ENCODE data around the gene SATB1.
A peak's percentile ranks its signal among the peaks of the same experiment; 100 is the strongest.

DNA sequence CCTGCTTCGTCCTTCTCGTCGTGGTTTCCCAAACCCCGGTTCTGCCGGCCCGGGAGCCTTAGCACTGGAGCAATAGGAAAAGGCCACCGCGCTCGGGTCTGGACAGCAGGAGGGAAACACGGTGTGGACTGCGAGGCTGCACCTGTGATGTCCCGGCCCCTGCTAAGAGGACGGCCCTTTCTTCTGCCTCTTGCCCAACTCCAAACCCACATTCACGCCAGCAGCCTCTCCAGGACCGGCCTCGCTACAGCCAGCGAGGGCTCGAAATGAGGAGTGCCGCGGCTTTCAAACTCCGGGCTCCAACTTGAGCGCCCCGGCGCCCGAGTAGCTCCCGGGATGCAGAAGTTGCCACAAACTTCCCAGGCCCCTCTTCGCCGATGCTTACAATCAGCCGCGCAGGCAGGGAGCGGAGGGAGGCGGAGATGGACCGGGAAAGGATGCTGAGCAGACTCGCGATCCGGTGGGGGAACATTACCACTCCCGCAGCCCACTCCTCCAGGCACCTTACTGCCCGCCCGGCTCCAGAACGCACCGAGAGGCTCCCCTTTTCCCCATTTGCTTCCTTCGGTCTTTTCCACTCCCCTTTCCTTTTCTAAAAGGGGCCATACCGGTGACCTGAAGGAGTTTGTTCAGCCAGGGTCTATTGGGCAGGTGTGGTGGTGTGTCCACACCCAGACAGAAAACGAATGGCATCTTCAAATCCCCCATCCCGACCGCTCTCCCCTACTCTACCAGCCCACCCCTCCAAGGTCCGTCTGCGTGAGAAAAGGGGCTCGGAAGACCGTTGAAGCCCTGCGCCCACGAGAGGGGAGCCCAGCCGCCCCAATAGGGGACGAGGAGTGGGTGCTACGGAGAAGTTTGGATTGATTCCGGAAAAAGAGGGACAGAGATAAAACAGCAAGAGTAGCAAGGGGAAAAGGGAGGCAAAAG is 18.8 kb upstream of the SATB1 start:
- TF ChIP-seq, protein P1, sequence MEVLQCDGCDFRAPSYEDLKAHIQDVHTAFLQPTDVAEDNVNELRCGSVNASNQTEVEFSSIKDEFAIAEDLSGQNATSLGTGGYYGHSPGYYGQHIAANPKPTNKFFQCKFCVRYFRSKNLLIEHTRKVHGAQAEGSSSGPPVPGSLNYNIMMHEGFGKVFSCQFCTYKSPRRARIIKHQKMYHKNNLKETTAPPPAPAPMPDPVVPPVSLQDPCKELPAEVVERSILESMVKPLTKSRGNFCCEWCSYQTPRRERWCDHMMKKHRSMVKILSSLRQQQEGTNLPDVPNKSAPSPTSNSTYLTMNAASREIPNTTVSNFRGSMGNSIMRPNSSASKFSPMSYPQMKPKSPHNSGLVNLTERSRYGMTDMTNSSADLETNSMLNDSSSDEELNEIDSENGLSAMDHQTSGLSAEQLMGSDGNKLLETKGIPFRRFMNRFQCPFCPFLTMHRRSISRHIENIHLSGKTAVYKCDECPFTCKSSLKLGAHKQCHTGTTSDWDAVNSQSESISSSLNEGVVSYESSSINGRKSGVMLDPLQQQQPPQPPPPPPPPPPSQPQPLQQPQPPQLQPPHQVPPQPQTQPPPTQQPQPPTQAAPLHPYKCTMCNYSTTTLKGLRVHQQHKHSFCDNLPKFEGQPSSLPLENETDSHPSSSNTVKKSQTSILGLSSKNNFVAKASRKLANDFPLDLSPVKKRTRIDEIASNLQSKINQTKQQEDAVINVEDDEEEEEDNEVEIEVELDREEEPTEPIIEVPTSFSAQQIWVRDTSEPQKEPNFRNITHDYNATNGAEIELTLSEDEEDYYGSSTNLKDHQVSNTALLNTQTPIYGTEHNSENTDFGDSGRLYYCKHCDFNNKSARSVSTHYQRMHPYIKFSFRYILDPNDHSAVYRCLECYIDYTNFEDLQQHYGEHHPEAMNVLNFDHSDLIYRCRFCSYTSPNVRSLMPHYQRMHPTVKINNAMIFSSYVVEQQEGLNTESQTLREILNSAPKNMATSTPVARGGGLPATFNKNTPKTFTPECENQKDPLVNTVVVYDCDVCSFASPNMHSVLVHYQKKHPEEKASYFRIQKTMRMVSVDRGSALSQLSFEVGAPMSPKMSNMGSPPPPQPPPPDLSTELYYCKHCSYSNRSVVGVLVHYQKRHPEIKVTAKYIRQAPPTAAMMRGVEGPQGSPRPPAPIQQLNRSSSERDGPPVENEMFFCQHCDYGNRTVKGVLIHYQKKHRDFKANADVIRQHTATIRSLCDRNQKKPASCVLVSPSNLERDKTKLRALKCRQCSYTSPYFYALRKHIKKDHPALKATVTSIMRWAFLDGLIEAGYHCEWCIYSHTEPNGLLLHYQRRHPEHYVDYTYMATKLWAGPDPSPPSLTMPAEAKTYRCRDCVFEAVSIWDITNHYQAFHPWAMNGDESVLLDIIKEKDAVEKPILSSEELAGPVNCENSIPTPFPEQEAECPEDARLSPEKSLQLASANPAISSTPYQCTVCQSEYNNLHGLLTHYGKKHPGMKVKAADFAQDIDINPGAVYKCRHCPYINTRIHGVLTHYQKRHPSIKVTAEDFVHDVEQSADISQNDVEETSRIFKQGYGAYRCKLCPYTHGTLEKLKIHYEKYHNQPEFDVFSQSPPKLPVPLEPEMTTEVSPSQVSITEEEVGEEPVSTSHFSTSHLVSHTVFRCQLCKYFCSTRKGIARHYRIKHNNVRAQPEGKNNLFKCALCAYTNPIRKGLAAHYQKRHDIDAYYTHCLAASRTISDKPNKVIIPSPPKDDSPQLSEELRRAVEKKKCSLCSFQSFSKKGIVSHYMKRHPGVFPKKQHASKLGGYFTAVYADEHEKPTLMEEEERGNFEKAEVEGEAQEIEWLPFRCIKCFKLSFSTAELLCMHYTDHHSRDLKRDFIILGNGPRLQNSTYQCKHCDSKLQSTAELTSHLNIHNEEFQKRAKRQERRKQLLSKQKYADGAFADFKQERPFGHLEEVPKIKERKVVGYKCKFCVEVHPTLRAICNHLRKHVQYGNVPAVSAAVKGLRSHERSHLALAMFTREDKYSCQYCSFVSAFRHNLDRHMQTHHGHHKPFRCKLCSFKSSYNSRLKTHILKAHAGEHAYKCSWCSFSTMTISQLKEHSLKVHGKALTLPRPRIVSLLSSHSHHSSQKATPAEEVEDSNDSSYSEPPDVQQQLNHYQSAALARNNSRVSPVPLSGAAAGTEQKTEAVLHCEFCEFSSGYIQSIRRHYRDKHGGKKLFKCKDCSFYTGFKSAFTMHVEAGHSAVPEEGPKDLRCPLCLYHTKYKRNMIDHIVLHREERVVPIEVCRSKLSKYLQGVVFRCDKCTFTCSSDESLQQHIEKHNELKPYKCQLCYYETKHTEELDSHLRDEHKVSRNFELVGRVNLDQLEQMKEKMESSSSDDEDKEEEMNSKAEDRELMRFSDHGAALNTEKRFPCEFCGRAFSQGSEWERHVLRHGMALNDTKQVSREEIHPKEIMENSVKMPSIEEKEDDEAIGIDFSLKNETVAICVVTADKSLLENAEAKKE (CRISPR knock-in tag; IDR thresholded peaks at IDR 0.05), result no peak
- peak; percentile 27 for TF ChIP-seq EZH2 (IDR thresholded peaks at IDR 0.05; ENCODE audit: low read depth, unreplicated experiment)
- TF ChIP-seq, protein P2, sequence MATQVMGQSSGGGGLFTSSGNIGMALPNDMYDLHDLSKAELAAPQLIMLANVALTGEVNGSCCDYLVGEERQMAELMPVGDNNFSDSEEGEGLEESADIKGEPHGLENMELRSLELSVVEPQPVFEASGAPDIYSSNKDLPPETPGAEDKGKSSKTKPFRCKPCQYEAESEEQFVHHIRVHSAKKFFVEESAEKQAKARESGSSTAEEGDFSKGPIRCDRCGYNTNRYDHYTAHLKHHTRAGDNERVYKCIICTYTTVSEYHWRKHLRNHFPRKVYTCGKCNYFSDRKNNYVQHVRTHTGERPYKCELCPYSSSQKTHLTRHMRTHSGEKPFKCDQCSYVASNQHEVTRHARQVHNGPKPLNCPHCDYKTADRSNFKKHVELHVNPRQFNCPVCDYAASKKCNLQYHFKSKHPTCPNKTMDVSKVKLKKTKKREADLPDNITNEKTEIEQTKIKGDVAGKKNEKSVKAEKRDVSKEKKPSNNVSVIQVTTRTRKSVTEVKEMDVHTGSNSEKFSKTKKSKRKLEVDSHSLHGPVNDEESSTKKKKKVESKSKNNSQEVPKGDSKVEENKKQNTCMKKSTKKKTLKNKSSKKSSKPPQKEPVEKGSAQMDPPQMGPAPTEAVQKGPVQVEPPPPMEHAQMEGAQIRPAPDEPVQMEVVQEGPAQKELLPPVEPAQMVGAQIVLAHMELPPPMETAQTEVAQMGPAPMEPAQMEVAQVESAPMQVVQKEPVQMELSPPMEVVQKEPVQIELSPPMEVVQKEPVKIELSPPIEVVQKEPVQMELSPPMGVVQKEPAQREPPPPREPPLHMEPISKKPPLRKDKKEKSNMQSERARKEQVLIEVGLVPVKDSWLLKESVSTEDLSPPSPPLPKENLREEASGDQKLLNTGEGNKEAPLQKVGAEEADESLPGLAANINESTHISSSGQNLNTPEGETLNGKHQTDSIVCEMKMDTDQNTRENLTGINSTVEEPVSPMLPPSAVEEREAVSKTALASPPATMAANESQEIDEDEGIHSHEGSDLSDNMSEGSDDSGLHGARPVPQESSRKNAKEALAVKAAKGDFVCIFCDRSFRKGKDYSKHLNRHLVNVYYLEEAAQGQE (IDR thresholded peaks at IDR 0.05; ENCODE audit: unreplicated experiment), result no peak
- TF ChIP-seq, protein P3, sequence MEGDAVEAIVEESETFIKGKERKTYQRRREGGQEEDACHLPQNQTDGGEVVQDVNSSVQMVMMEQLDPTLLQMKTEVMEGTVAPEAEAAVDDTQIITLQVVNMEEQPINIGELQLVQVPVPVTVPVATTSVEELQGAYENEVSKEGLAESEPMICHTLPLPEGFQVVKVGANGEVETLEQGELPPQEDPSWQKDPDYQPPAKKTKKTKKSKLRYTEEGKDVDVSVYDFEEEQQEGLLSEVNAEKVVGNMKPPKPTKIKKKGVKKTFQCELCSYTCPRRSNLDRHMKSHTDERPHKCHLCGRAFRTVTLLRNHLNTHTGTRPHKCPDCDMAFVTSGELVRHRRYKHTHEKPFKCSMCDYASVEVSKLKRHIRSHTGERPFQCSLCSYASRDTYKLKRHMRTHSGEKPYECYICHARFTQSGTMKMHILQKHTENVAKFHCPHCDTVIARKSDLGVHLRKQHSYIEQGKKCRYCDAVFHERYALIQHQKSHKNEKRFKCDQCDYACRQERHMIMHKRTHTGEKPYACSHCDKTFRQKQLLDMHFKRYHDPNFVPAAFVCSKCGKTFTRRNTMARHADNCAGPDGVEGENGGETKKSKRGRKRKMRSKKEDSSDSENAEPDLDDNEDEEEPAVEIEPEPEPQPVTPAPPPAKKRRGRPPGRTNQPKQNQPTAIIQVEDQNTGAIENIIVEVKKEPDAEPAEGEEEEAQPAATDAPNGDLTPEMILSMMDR (conservative IDR thresholded peaks at IDR 0.05; ENCODE audit: low read depth in 2 of 2), result no peak
